Hypothalamus (tissue), 51 donors: ENCODE data around the gene TMEM8B.

ENCODE experiments used
- DNase-seq, 51 donors: peaks; one replicate each; lab custom pipeline; 2025; lab: John Stamatoyannopoulos, UW

TMEM8B gene

GRCh38 chr9:35835766-35836165, 6.7 kb downstream of the TMEM8B start:
- no peak for DNase-seq

- no peak for DNase-seq
These were observed 7.6 kb downstream of the TMEM8B start for GRCh38 chr9:35836595-35836994.

GRCh38 chr9:35839926-35840325, 10.9 kb downstream of the TMEM8B start:
- no peak for DNase-seq

- no peak for DNase-seq
These were observed 12.0 kb downstream of the TMEM8B start for GRCh38 chr9:35840881-35841644.

- DNase-seq: no peak
These were observed 12.5 kb downstream of the TMEM8B start for GRCh38 chr9:35841645-35841900.

GRCh38 chr9:35842020-35842745, 13.2 kb downstream of the TMEM8B start:
- DNase-seq: no peak

- no peak for DNase-seq
These were observed 13.8 kb downstream of the TMEM8B start for GRCh38 chr9:35842795-35843194.

- peak in 5 of 51 donors; percentile 5 to 32 (median 13) for DNase-seq
These were observed 15.7 kb downstream of the TMEM8B start for GRCh38 chr9:35844628-35845270.

GRCh38 chr9:35845824-35846771, 17.1 kb downstream of the TMEM8B start:
- no peak for DNase-seq

- DNase-seq: peak in 3 of 51 donors; percentile 17 to 46 (median 19)
These were observed 19.0 kb downstream of the TMEM8B start for GRCh38 chr9:35847792-35848572.

- no peak for DNase-seq
These were observed 23.3 kb downstream of the TMEM8B start for GRCh38 chr9:35852267-35852815.

GRCh38 chr9:35852876-35853865, 24.1 kb downstream of the TMEM8B start:
- peak in 1 of 51 donors; percentile 14 for DNase-seq

- no peak for DNase-seq
These were observed 25.2 kb downstream of the TMEM8B start for GRCh38 chr9:35854091-35854762.

GRCh38 chr9:35856206-35856605, 27.2 kb downstream of the TMEM8B start:
- DNase-seq: no peak

- DNase-seq: no peak
These were observed 27.9 kb downstream of the TMEM8B start for GRCh38 chr9:35856882-35857281.

- DNase-seq: no peak
These were observed 29.4 kb downstream of the TMEM8B start for GRCh38 chr9:35858458-35858857.

GRCh38 chr9:35859310-35859989, 30.4 kb downstream of the TMEM8B start:
- DNase-seq: no peak
